Skeletal muscle tissue (tissue), 4 donors: ENCODE measurements around the gene TEX22. TPM values are rescaled to one million over a fixed set of nuclear protein-coding genes. Genes with fewer than 3 reads are reported as not detected.

ENCODE experiments used
- H3K27ac ChIP-seq: one replicate; pipeline ENCODE4 v1.7.0; 2013; ENCODE audit warnings: mild to moderate bottlenecking, low read depth, low read length, inconsistent platforms
- H3K27me3 ChIP-seq, 3 donors: one replicate each; pipeline ENCODE4 v1.7.0; 2013; ENCODE audit warnings: low read length in 3 of 3; ENCODE audit not compliant: control insufficient read depth in 3 of 3, insufficient read depth in 3 of 3
- H3K36me3 ChIP-seq, 3 donors: one replicate each; pipeline ENCODE4 v1.7.0; 2013; ENCODE audit warnings: low read length in 3 of 3; ENCODE audit not compliant: control insufficient read depth in 3 of 3, insufficient read depth in 3 of 3
- H3K4me1 ChIP-seq, 3 donors: one replicate each; pipeline ENCODE4 v1.7.0; 2013; ENCODE audit warnings: low read length in 3 of 3, mild to moderate bottlenecking in 3 of 3; ENCODE audit not compliant: control insufficient read depth in 3 of 3, insufficient read depth in 3 of 3
- H3K4me3 ChIP-seq, 3 donors: one replicate each; pipeline ENCODE4 v1.7.0; 2013; ENCODE audit warnings: low read length in 3 of 3
- H3K9ac ChIP-seq, 3 donors: one replicate each; pipeline ENCODE4 v1.7.0; 2013; ENCODE audit warnings: low read length in 3 of 3, mild to moderate bottlenecking in 3 of 3, moderate library complexity in 2 of 3, low read depth in 1 of 3
- H3K9me3 ChIP-seq, 3 donors: one replicate each; pipeline ENCODE4 v1.7.0; 2013; ENCODE audit warnings: low read length in 3 of 3; ENCODE audit not compliant: control insufficient read depth in 3 of 3
- total RNA-seq: library from RNA; depleted of rRNA; stranded (reverse); fragments of >200 nt; gene quantifications from one replicate; pipeline ENCODE4 v1.2.3, GENCODE V29; 2014
- donor health status: Osteomylitis.

Gene TEX22
- total RNA-seq, 1 donor from 2014 or later = under 0.01 TPM

GRCh38 chr14:105365681-105366080, 32.7 kb upstream of the TEX22 start:
- Histone ChIP-seq H3K9ac (no peak overlapping the region), H3K4me3 (no peak overlapping the region), H3K27me3 (no peaks in the 10 kb centered on the region), H3K9me3 (no peaks in the 10 kb centered on the region), H3K36me3 (peaks cover 11 to 27% (median 24%) of the 10 kb centered on the region in 3 donors), H3K27ac (no peak overlapping the region), H3K4me1 (no peaks in the 10 kb centered on the region)

- Histone ChIP-seq H3K27me3 (no peaks in the 10 kb centered on the region), H3K4me1 (peaks cover 0 to 5% (median 3%) of the 10 kb centered on the region in 3 donors), H3K36me3 (peaks cover 9 to 25% (median 24%) of the 10 kb centered on the region in 3 donors), H3K4me3 (no peak overlapping the region), H3K27ac (no peak overlapping the region), H3K9me3 (no peaks in the 10 kb centered on the region), H3K9ac (no peak overlapping the region)
Measured at GRCh38 chr14:105366386-105367074, 31.8 kb upstream of the TEX22 start.

- no peak overlapping the region for H3K9ac ChIP-seq
- H3K27me3 ChIP-seq = no peaks in the 10 kb centered on the region
- H3K36me3 ChIP-seq = peaks cover 9 to 30% (median 28%) of the 10 kb centered on the region in 3 donors
- H3K4me3 ChIP-seq = no peak overlapping the region
- H3K4me1 ChIP-seq = peaks cover 0 to 5% (median 3%) of the 10 kb centered on the region in 3 donors
- H3K9me3 ChIP-seq = no peaks in the 10 kb centered on the region
- no peak overlapping the region for H3K27ac ChIP-seq
Measured at GRCh38 chr14:105367116-105368031, 31.0 kb upstream of the TEX22 start.

- Histone ChIP-seq H3K9me3 (no peaks in the 10 kb centered on the region), H3K27me3 (no peaks in the 10 kb centered on the region), H3K36me3 (peaks cover 9 to 30% (median 28%) of the 10 kb centered on the region in 3 donors), H3K27ac (no peak overlapping the region), H3K4me1 (peaks cover 0 to 5% (median 3%) of the 10 kb centered on the region in 3 donors), H3K9ac (no peak overlapping the region), H3K4me3 (no peak overlapping the region)
Measured at GRCh38 chr14:105368032-105368417, 30.3 kb upstream of the TEX22 start.

- H3K9me3 ChIP-seq = no peaks in the 10 kb centered on the region
- H3K9ac ChIP-seq = no peak overlapping the region
- no peak overlapping the region for H3K27ac ChIP-seq
- H3K4me3 ChIP-seq = no peak overlapping the region
- no peaks in the 10 kb centered on the region for H3K27me3 ChIP-seq
- peaks cover 0 to 5% (median 3%) of the 10 kb centered on the region in 3 donors for H3K4me1 ChIP-seq
- H3K36me3 ChIP-seq = peaks cover 11 to 30% (median 30%) of the 10 kb centered on the region in 3 donors
Measured at GRCh38 chr14:105368426-105368825, 29.9 kb upstream of the TEX22 start.

GRCh38 chr14:105368910-105369652, 29.3 kb upstream of the TEX22 start:
- no peaks in the 10 kb centered on the region for H3K9me3 ChIP-seq
- no peak overlapping the region for H3K4me3 ChIP-seq
- no peak overlapping the region for H3K9ac ChIP-seq
- H3K27ac ChIP-seq = no peak overlapping the region
- peaks cover 0 to 5% (median 3%) of the 10 kb centered on the region in 3 donors for H3K4me1 ChIP-seq
- H3K27me3 ChIP-seq = no peaks in the 10 kb centered on the region
- H3K36me3 ChIP-seq = peaks cover 11 to 30% (median 28%) of the 10 kb centered on the region in 3 donors

- Histone ChIP-seq H3K9me3 (no peaks in the 10 kb centered on the region), H3K4me3 (no peak overlapping the region), H3K9ac (no peak overlapping the region), H3K4me1 (peaks cover 0 to 5% (median 3%) of the 10 kb centered on the region in 3 donors), H3K27ac (no peak overlapping the region), H3K36me3 (peaks cover 11 to 30% (median 28%) of the 10 kb centered on the region in 3 donors), H3K27me3 (no peaks in the 10 kb centered on the region)
Measured at GRCh38 chr14:105369653-105370040, 28.7 kb upstream of the TEX22 start.

- H3K4me3 ChIP-seq = no peak overlapping the region
- no peaks in the 10 kb centered on the region for H3K9me3 ChIP-seq
- no peak overlapping the region for H3K9ac ChIP-seq
- peaks cover 0 to 5% (median 3%) of the 10 kb centered on the region in 3 donors for H3K4me1 ChIP-seq
- H3K27ac ChIP-seq = no peak overlapping the region
- no peaks in the 10 kb centered on the region for H3K27me3 ChIP-seq
- peaks cover 2 to 13% (median 8%) of the 10 kb centered on the region in 3 donors for H3K36me3 ChIP-seq
Measured at GRCh38 chr14:105374389-105374788, 23.9 kb upstream of the TEX22 start.

GRCh38 chr14:105375635-105376057, 22.7 kb upstream of the TEX22 start:
- H3K36me3 ChIP-seq = peaks cover 7 to 13% (median 8%) of the 10 kb centered on the region in 3 donors
- H3K27me3 ChIP-seq = no peaks in the 10 kb centered on the region
- no peak overlapping the region for H3K9ac ChIP-seq
- H3K4me3 ChIP-seq = no peak overlapping the region
- H3K4me1 ChIP-seq = peaks cover 0 to 5% (median 3%) of the 10 kb centered on the region in 3 donors
- H3K9me3 ChIP-seq = no peaks in the 10 kb centered on the region
- H3K27ac ChIP-seq = no peak overlapping the region
